T-helper 17 cell (primary cell): ENCODE results near the gene WDR45. TPM values are rescaled to one million over a fixed set of nuclear protein-coding genes. Genes with fewer than 3 reads are reported as not detected.
"Not testable (repeated sequence)": the region's sequence is repeated elsewhere in the genome, so short reads cannot be mapped to it uniquely, and the experiment has no call there.

Source experiments
- ATAC-seq: fragments of 150-1000 bp; cut with Tn5 transposase; 2 replicates; pipeline ENCODE4 v1.10.0; 2021; ENCODE audit warnings: mild to moderate bottlenecking, moderate library complexity
- DNase-seq, 3 donors: peaks; one replicate each; pipeline versions ENCODE4 v3.0.0 to v3.0.0-alpha.2; 2020 to 2021
- H3K9me3 ChIP-seq: one replicate; pipeline ENCODE4 v1.7.0; 2013; ENCODE audit warnings: low read length, mild to moderate bottlenecking; ENCODE audit not compliant: control insufficient read depth, poor library complexity, severe bottlenecking
- H3K27ac Mint-ChIP-seq: one replicate; pipeline ENCODE4 v1.8.0; 2022; ENCODE audit warnings: mild to moderate bottlenecking, moderate library complexity, mixed read lengths
- H3K27me3 Mint-ChIP-seq: one replicate; pipeline ENCODE4 v1.8.0; 2022; ENCODE audit warnings: mixed read lengths
- H3K36me3 Mint-ChIP-seq: one replicate; pipeline ENCODE4 v1.8.0; 2022; ENCODE audit warnings: low read depth, mixed read lengths
- H3K4me1 Mint-ChIP-seq: one replicate; pipeline ENCODE4 v1.8.0; 2022; ENCODE audit warnings: mild to moderate bottlenecking, mixed read lengths
- H3K4me3 Mint-ChIP-seq: one replicate; pipeline ENCODE4 v1.8.0; 2022; ENCODE audit warnings: mild to moderate bottlenecking, moderate library complexity, mixed read lengths
- total RNA-seq, 4 donors: library from RNA in 2 of 4; stranded (reverse) in 2 of 4; gene quantifications; one replicate each; pipeline ENCODE4 v1.2.3 and lab custom pipeline; 2022 to 2026

Gene WDR45
- 10 to 100 TPM; 69.9 to 73.5 TPM for total RNA-seq
- 24.7 to 52.0 reads per million in 2 donors for total RNA-seq (lab: John Stamatoyannopoulos, UW)

- peak within 1 kb of the TSS; percentile 95 for H3K4me3 Mint-ChIP-seq
- H3K9me3 ChIP-seq: no peaks in the 10 kb centered on the region
- no peaks in the 10 kb centered on the region for H3K27me3 Mint-ChIP-seq
- peak within 1 kb of the TSS; percentile 95 for H3K27ac Mint-ChIP-seq
- H3K4me1 Mint-ChIP-seq: peaks cover 9% of the 10 kb centered on the region
- ATAC-seq: peak; percentile 84
- peak; percentile 30 to 61 (median 49) for DNase-seq
- H3K36me3 Mint-ChIP-seq: peaks cover 2% of the 10 kb centered on the region
Observed at GRCh38 chrX:49079489-49080428, at the start of gene WDR45. WDR45 (minus strand) TSS chrX:49079887; CDS start chrX:49078095, 1,792 bp downstream.

DNA sequence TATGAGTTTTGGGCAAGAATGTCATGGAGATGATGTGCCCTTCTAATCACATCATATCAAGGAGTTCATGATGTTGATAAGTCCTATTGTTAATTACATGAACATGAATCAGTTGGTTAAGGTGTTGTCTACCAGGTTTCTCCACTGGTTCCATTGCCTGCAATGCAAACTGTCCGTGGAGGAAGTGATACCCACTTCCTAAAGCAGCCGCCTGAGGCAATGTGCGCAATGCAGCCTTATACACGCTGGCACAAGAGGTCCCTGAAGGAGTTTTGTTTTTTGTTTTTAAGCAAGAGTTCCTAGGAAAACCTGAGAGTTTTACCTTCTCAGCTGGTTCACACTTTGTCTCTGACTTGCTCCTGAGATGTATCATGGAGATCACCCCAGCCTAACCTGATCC lies 49.7 kb upstream of the WDR45 start:
- Mint-ChIP-seq H3K4me3 (no peak overlapping the region), H3K27ac (no peak overlapping the region), H3K27me3 (no peaks in the 10 kb centered on the region), H3K36me3 (no peaks in the 10 kb centered on the region), H3K4me1 (no peaks in the 10 kb centered on the region)
- ATAC-seq: no peak
- no peaks in the 10 kb centered on the region for H3K9me3 ChIP-seq
- DNase-seq: no peak

DNA sequence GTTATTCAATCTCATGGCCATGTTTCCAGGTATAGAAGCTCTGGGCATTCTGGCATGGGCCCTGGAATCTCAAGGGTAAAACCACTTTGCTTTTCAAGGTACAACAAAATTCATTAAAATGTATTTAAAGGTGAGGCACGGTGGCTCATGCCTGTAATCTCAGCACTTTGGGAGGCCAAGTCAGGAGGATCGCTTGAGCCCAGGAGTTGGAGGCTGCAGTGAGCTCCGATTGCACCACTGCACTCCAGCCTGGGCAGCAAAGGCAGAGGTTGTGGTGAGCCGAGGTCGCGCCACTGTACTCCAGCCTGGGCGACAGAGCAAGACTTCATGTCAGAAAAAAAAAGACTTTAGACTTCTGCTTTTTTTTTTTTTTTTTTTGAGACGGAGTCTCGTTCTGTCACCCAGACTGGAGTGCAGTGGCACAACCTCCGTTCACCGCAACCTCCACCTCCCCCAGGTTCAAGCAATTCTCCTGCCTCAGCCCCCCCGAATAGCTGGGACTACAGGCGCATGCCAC lies 48.1 kb upstream of the WDR45 start:
- not testable (repeated sequence) for H3K36me3 Mint-ChIP-seq, H3K4me3 Mint-ChIP-seq, H3K4me1 Mint-ChIP-seq, H3K27me3 Mint-ChIP-seq, H3K27ac Mint-ChIP-seq, H3K9me3 ChIP-seq, ATAC-seq, DNase-seq

GRCh38 chrX:49122499-49122898 lies 42.8 kb upstream of the WDR45 start:
- ATAC-seq: no peak
- H3K36me3 Mint-ChIP-seq: peaks cover 6% of the 10 kb centered on the region
- H3K27me3 Mint-ChIP-seq: no peaks in the 10 kb centered on the region
- no peaks in the 10 kb centered on the region for H3K9me3 ChIP-seq
- peak overlapping the region; percentile 100 for H3K27ac Mint-ChIP-seq
- H3K4me3 Mint-ChIP-seq: peak overlapping the region; percentile 96
- DNase-seq: no peak
- H3K4me1 Mint-ChIP-seq: peaks cover 25% of the 10 kb centered on the region

- Mint-ChIP-seq H3K4me1 (peaks cover 38% of the 10 kb centered on the region), H3K36me3 (peaks cover 11% of the 10 kb centered on the region), H3K27me3 (no peaks in the 10 kb centered on the region), H3K27ac (no peak overlapping the region), H3K4me3 (no peak overlapping the region)
- H3K9me3 ChIP-seq: no peaks in the 10 kb centered on the region
- ATAC-seq (no peak), DNase-seq (no peak)
Observed at GRCh38 chrX:49120091-49120490, 40.4 kb upstream of the WDR45 start.

GRCh38 chrX:49117581-49117980 lies 37.9 kb upstream of the WDR45 start:
- H3K9me3 ChIP-seq: no peaks in the 10 kb centered on the region
- Mint-ChIP-seq H3K36me3 (peaks cover 11% of the 10 kb centered on the region), H3K27ac (peak overlapping the region; percentile 79), H3K27me3 (no peaks in the 10 kb centered on the region), H3K4me1 (peaks cover 28% of the 10 kb centered on the region), H3K4me3 (peak overlapping the region; percentile 88)
- DNase-seq (no peak), ATAC-seq (no peak)

GRCh38 chrX:49116716-49117115 lies 37.0 kb upstream of the WDR45 start:
- H3K9me3 ChIP-seq: no peaks in the 10 kb centered on the region

DNA sequence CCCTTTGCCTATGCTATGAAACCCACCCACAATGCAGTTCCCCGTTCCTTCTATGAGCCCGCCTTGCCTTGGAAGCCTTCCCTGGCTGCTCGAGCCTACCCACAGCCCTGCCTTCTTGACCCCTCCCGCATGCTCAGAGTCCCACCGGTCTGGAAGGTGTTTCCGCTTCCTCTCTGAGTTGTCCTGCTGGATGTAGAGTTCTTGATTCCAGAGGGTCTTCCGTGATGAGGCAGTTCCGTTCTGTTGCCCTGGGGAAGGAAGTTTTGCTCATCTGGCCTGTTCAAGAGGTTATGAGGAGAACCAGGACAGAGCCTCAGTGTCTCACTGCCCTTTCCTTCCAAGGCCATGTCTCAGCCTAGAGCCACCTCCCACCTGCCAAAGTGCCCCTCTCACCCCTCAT lies 36.4 kb upstream of the WDR45 start:
- no peaks in the 10 kb centered on the region for H3K9me3 ChIP-seq
- DNase-seq (no peak), ATAC-seq (no peak)
- H3K36me3 Mint-ChIP-seq: peaks cover 11% of the 10 kb centered on the region
- H3K4me1 Mint-ChIP-seq: peaks cover 23% of the 10 kb centered on the region
- no peaks in the 10 kb centered on the region for H3K27me3 Mint-ChIP-seq
- H3K27ac Mint-ChIP-seq: peak overlapping the region; percentile 32
- no peak overlapping the region for H3K4me3 Mint-ChIP-seq

More at GRCh38 chrX:49116716-49117115, 37.0 kb upstream of the WDR45 start:
- no peak for ATAC-seq
- Mint-ChIP-seq H3K27me3 (no peaks in the 10 kb centered on the region), H3K27ac (peak overlapping the region; percentile 79), H3K4me3 (peak overlapping the region; percentile 25), H3K4me1 (peaks cover 27% of the 10 kb centered on the region), H3K36me3 (peaks cover 11% of the 10 kb centered on the region)
- DNase-seq: no peak

DNA sequence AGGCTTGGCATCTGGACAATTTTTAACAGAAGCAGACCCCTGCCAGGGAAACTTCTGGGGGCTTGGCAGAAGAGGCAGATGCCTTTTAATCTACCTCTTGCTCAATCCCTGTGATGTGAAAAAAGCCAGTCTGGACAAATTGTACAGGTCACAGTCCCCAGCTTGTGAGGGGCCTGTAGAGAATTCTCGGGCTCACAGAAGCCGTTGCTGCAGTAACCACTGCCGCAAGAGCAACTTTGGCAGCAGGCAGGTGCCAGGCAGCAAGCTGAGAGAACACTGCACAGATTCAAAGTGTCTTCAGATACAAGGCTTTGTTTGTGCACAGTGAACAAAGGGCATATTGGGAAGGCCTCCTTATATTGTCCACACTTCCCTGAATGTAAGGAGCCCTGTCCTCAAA lies 32.1 kb upstream of the WDR45 start:
- H3K9me3 ChIP-seq: no peaks in the 10 kb centered on the region
- H3K4me1 Mint-ChIP-seq: peaks cover 12% of the 10 kb centered on the region
- H3K4me3 Mint-ChIP-seq: no peak overlapping the region
- DNase-seq: no peak
- H3K27ac Mint-ChIP-seq: no peak overlapping the region
- H3K27me3 Mint-ChIP-seq: no peaks in the 10 kb centered on the region
- H3K36me3 Mint-ChIP-seq: peaks cover 9% of the 10 kb centered on the region
- no peak for ATAC-seq

DNA sequence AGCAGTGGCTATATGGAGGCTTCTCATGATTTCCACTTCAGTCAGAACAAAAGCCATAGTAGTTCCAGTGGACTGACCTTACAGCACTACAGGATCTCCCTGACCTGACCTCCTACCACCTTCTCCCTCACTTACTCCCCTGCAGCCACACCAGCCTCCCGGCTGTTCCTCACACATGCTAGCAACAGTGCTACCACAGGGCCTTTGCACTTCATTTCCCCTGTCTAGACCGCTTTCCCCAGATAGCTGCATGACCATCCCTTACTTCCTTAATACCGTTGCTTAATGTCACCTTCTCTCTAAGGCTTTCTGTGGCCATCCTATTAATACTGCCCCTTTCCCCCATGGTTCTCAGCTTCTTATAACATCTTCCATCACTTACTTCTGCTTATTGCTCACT lies 30.7 kb upstream of the WDR45 start:
- Mint-ChIP-seq H3K27ac (no peak overlapping the region), H3K4me3 (no peak overlapping the region), H3K4me1 (peaks cover 6% of the 10 kb centered on the region), H3K36me3 (peaks cover 5% of the 10 kb centered on the region), H3K27me3 (no peaks in the 10 kb centered on the region)
- no peaks in the 10 kb centered on the region for H3K9me3 ChIP-seq
- ATAC-seq (no peak), DNase-seq (no peak)

DNA sequence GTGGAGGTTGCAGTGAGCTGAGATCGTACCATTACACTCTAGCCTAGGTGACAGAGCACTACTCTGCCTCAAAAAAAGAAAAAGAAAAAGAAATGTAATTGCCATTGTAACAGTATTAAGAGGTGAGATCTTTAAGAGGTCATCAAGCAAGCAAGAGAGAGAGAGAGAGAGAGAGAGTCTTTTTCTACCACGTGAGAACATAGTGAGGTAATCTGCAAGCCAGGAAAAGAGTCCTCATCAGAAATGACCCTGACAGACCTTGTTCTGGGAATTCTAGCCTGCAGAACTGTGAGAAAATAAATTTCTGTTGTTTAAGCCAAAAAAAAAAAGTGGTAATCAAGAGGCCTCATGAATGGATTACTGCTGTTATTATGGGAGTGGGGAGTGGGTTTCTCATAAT lies 29.0 kb upstream of the WDR45 start:
- Mint-ChIP-seq H3K4me3 (no peak overlapping the region), H3K36me3 (peaks cover 5% of the 10 kb centered on the region), H3K27ac (no peak overlapping the region), H3K4me1 (peaks cover 6% of the 10 kb centered on the region), H3K27me3 (no peaks in the 10 kb centered on the region)
- ATAC-seq: no peak
- no peak for DNase-seq
- no peaks in the 10 kb centered on the region for H3K9me3 ChIP-seq

DNA sequence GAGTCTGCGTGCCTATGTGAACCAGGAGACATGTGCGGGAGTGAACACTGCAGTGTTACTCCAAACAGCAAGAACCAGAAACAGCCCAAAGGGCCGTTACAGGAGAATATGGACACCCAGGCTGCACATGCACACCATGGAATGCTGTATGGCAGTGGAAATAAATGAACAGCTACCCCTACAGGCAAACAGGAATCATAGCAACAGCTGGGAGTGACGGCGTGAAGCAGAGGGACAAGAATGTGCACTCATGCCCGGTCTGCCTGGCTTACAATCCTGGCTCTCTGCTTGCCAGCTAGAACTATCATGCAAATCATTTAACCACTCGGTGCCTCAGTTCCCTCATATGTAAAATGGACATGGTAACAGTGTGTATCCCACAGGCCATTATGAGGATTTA lies 27.2 kb upstream of the WDR45 start:
- Mint-ChIP-seq H3K27me3 (no peaks in the 10 kb centered on the region), H3K27ac (no peak overlapping the region), H3K36me3 (peaks cover 5% of the 10 kb centered on the region), H3K4me1 (peaks cover 3% of the 10 kb centered on the region), H3K4me3 (no peak overlapping the region)
- DNase-seq (no peak), ATAC-seq (peak; percentile 63)
- H3K9me3 ChIP-seq: no peaks in the 10 kb centered on the region

- no peak for DNase-seq
- no peaks in the 10 kb centered on the region for H3K27me3 Mint-ChIP-seq
- no peak for ATAC-seq
- H3K4me1 Mint-ChIP-seq: peaks cover 3% of the 10 kb centered on the region
- H3K27ac Mint-ChIP-seq: no peak overlapping the region
- H3K9me3 ChIP-seq: no peaks in the 10 kb centered on the region
- H3K36me3 Mint-ChIP-seq: peaks cover 5% of the 10 kb centered on the region
- no peak overlapping the region for H3K4me3 Mint-ChIP-seq
Observed at GRCh38 chrX:49106296-49106695, 26.6 kb upstream of the WDR45 start.
